HepG2 (cell line): Measurements from ENCODE around the gene IGF2BP1. TPM values are rescaled to one million over a fixed set of nuclear protein-coding genes. Genes with fewer than 3 reads are reported as not detected.

Experiments
- CHD4 ChIP-seq: fragments of 200-600 bp; sonication (generic); IDR thresholded peaks from 2 replicates; pipeline ENCODE4 v1.7.0; 2017; ENCODE audit warnings: mild to moderate bottlenecking, low read length, borderline replicate concordance
- GPN1 ChIP-seq: sonication (generic); formaldehyde crosslinking; IDR thresholded peaks from 2 replicates; pipeline ENCODE4 v1.5.1; 2020; ENCODE audit warnings: missing genetic modification reagents, borderline replicate concordance
- HNF4A ChIP-seq: sonication (generic); formaldehyde crosslinking; IDR thresholded peaks from 2 replicates; pipeline ENCODE4 v1.4.0; 2020; ENCODE audit warnings: missing genetic modification reagents
- PHF21A ChIP-seq: sonication (generic); formaldehyde crosslinking; IDR thresholded peaks from 2 replicates; pipeline ENCODE4 v1.5.0; 2020; ENCODE audit warnings: mild to moderate bottlenecking, missing genetic modification reagents
- RELA ChIP-seq: sonication (generic); formaldehyde crosslinking; IDR thresholded peaks from 2 replicates; pipeline ENCODE4 v1.4.0; 2020; ENCODE audit warnings: missing genetic modification reagents
- RXRB ChIP-seq: IDR thresholded peaks from 2 replicates; pipeline ENCODE4 v1.6.1; 2016; ENCODE audit warnings: borderline replicate concordance, missing genetic modification reagents, missing compliant biosample characterization
- SP5 ChIP-seq: IDR thresholded peaks from 2 replicates; pipeline ENCODE4 v1.6.1; 2016; ENCODE audit warnings: low read depth, borderline replicate concordance
- SRY ChIP-seq: sonication (generic); formaldehyde crosslinking; IDR thresholded peaks from 2 replicates; pipeline ENCODE4 v1.8.0; 2022; ENCODE audit warnings: mild to moderate bottlenecking, missing genetic modification reagents
- ZNF20 ChIP-seq: sonication (generic); formaldehyde crosslinking; IDR thresholded peaks from 2 replicates; pipeline ENCODE4 v1.4.0; 2020; ENCODE audit warnings: mild to moderate bottlenecking, moderate library complexity, missing genetic modification reagents
- ZNF496 ChIP-seq: sonication (generic); formaldehyde crosslinking; IDR thresholded peaks from 2 replicates; pipeline ENCODE4 v1.8.1; 2023; ENCODE audit warnings: mild to moderate bottlenecking, moderate library complexity, missing genetic modification reagents; ENCODE audit not compliant: insufficient replicate concordance
- ZNF563 ChIP-seq: sonication (generic); formaldehyde crosslinking; IDR thresholded peaks from 2 replicates; pipeline ENCODE4 v1.8.0; 2022; ENCODE audit warnings: mild to moderate bottlenecking, moderate library complexity, missing genetic modification reagents
- ZNF572 ChIP-seq: sonication (generic); formaldehyde crosslinking; IDR thresholded peaks from 2 replicates; pipeline ENCODE4 v1.5.1; 2020; ENCODE audit warnings: mild to moderate bottlenecking, missing genetic modification reagents
- polyA plus RNA-seq, 8 experiments: library from polyadenylated mRNA; depleted of rRNA in 3 of 8; stranded (reverse) in 7 of 8; unstranded in 1 of 8; fragments of >200 nt; fragmentation: Illumina TruSeq in 4 of 8; extraction: Trizol in 4 of 8; gene quantifications; 2 replicates each; pipeline versions ENCODE4 v1.2.1 to v1.2.3, GENCODE V29; 2011 to 2016; ENCODE audit warnings: low read depth in 4 of 8, missing spikeins in 1 of 8, mixed read lengths in 1 of 8; ENCODE audit not compliant: insufficient read depth in 1 of 8
- total RNA-seq, 5 experiments: library from RNA; depleted of rRNA; stranded (reverse); fragments of >200 nt; fragmentation: Illumina TruSeq; extraction: Trizol; gene quantifications; 2 replicates each; pipeline ENCODE4 v1.2.3, GENCODE V29; 2016; ENCODE audit warnings: low read depth in 1 of 5
- TF ChIP-seq, protein P1 (sequence below): sonication (generic); formaldehyde crosslinking; IDR thresholded peaks from 2 replicates; pipeline ENCODE4 v1.4.0; 2020; ENCODE audit warnings: missing genetic modification reagents
- TF ChIP-seq, protein P2 (sequence below): sonication (generic); formaldehyde crosslinking; IDR thresholded peaks from 2 replicates; pipeline ENCODE4 v1.4.0; 2020; ENCODE audit warnings: missing genetic modification reagents
- TF ChIP-seq, protein P3 (sequence below): sonication (generic); formaldehyde crosslinking; IDR thresholded peaks from 2 replicates; pipeline ENCODE4 v1.8.0; 2022; ENCODE audit warnings: mild to moderate bottlenecking, missing genetic modification reagents, moderate library complexity
- TF ChIP-seq, protein P4 (sequence below): sonication (generic); formaldehyde crosslinking; IDR thresholded peaks from 2 replicates; pipeline ENCODE4 v1.4.0; 2020; ENCODE audit warnings: missing genetic modification reagents
- TF ChIP-seq, protein P5 (sequence below): sonication (generic); formaldehyde crosslinking; IDR thresholded peaks from 2 replicates; pipeline ENCODE4 v1.5.0; 2020; ENCODE audit warnings: mild to moderate bottlenecking, missing genetic modification reagents

The IGF2BP1 gene
- total and polyA plus RNA-seq, 2 of the 13 experiments (the other 11 are each of a cell fraction or from before 2014, with no cell fraction given) = 29.7 to 75.1 TPM

DNA sequence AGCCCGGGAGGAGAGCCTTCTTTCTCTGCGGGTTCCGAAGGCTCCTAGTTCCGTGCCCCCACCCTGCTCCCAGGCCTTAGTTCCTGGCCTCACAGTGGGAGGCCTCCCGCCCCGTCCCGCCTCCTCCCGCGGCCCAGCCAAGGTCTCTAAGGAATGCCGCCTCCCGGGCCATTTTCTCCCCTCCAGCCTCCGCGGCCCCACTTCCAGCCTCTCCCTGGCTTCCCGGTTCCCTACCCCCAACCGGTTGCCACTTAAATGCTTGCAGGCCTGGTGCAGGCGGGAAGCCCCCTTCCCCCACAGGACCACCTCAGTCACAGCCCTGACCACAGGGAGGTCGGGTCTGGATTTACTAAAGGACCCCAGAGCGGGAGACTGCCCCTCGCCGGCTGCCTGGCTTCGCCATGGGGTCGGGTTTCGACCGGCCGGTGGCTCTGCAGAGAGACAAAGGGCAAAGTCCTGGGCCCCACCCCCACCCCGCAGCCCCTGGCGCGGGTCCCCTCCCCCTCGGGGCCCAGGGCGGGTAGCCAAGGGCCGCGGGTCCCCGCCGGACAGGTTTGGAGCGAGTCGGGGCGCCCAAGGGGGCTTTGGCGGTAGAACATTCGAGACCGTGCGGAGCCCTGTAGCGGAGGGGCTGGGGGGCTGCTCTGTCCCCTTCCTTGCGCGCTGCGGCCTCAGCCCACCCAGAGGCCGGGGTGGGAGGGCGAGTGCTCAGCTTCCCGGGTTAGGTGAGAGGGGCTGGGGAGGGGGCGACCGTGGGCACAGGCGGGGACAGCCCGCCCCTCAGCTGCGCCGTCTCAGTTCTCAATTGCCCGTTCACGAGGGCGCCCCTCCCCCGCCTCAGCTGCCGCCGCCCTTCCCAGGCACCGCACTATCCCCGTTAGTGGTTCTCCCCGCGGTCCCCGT lies 16.4 kb downstream of the IGF2BP1 start (continued):
- TF ChIP-seq, protein P1, sequence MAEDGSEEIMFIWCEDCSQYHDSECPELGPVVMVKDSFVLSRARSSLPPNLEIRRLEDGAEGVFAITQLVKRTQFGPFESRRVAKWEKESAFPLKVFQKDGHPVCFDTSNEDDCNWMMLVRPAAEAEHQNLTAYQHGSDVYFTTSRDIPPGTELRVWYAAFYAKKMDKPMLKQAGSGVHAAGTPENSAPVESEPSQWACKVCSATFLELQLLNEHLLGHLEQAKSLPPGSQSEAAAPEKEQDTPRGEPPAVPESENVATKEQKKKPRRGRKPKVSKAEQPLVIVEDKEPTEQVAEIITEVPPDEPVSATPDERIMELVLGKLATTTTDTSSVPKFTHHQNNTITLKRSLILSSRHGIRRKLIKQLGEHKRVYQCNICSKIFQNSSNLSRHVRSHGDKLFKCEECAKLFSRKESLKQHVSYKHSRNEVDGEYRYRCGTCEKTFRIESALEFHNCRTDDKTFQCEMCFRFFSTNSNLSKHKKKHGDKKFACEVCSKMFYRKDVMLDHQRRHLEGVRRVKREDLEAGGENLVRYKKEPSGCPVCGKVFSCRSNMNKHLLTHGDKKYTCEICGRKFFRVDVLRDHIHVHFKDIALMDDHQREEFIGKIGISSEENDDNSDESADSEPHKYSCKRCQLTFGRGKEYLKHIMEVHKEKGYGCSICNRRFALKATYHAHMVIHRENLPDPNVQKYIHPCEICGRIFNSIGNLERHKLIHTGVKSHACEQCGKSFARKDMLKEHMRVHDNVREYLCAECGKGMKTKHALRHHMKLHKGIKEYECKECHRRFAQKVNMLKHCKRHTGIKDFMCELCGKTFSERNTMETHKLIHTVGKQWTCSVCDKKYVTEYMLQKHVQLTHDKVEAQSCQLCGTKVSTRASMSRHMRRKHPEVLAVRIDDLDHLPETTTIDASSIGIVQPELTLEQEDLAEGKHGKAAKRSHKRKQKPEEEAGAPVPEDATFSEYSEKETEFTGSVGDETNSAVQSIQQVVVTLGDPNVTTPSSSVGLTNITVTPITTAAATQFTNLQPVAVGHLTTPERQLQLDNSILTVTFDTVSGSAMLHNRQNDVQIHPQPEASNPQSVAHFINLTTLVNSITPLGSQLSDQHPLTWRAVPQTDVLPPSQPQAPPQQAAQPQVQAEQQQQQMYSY (CRISPR knock-in tag) = no peak
- TF ChIP-seq SP5 (CRISPR knock-in tag) = no peak; the same call in 1 of the 2 replicates
- no peak for TF ChIP-seq ZNF563 (CRISPR knock-in tag)
- TF ChIP-seq RELA (CRISPR knock-in tag) = no peak
- no peak for TF ChIP-seq GPN1
- peak; percentile 30; the same call in 1 of the 2 replicates for TF ChIP-seq SRY
- TF ChIP-seq HNF4A (CRISPR knock-in tag) = peak; percentile 62
- peak; percentile 75 for TF ChIP-seq PHF21A (CRISPR knock-in tag)
- no peak for TF ChIP-seq CHD4
- no peak for TF ChIP-seq ZNF572 (CRISPR knock-in tag)
- TF ChIP-seq, protein P2, sequence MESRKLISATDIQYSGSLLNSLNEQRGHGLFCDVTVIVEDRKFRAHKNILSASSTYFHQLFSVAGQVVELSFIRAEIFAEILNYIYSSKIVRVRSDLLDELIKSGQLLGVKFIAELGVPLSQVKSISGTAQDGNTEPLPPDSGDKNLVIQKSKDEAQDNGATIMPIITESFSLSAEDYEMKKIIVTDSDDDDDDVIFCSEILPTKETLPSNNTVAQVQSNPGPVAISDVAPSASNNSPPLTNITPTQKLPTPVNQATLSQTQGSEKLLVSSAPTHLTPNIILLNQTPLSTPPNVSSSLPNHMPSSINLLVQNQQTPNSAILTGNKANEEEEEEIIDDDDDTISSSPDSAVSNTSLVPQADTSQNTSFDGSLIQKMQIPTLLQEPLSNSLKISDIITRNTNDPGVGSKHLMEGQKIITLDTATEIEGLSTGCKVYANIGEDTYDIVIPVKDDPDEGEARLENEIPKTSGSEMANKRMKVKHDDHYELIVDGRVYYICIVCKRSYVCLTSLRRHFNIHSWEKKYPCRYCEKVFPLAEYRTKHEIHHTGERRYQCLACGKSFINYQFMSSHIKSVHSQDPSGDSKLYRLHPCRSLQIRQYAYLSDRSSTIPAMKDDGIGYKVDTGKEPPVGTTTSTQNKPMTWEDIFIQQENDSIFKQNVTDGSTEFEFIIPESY (CRISPR knock-in tag) = peak; percentile 94
- 0 out of 2 replicates have a peak, but pooled peaks have one; percentile 67 for TF ChIP-seq ZNF20 (CRISPR knock-in tag)
- TF ChIP-seq RXRB (CRISPR knock-in tag) = peak; percentile 13; the same call in 1 of the 2 replicates
- TF ChIP-seq, protein P3, sequence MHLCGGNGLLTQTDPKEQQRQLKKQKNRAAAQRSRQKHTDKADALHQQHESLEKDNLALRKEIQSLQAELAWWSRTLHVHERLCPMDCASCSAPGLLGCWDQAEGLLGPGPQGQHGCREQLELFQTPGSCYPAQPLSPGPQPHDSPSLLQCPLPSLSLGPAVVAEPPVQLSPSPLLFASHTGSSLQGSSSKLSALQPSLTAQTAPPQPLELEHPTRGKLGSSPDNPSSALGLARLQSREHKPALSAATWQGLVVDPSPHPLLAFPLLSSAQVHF (CRISPR knock-in tag) = no peak
- TF ChIP-seq, protein P4, sequence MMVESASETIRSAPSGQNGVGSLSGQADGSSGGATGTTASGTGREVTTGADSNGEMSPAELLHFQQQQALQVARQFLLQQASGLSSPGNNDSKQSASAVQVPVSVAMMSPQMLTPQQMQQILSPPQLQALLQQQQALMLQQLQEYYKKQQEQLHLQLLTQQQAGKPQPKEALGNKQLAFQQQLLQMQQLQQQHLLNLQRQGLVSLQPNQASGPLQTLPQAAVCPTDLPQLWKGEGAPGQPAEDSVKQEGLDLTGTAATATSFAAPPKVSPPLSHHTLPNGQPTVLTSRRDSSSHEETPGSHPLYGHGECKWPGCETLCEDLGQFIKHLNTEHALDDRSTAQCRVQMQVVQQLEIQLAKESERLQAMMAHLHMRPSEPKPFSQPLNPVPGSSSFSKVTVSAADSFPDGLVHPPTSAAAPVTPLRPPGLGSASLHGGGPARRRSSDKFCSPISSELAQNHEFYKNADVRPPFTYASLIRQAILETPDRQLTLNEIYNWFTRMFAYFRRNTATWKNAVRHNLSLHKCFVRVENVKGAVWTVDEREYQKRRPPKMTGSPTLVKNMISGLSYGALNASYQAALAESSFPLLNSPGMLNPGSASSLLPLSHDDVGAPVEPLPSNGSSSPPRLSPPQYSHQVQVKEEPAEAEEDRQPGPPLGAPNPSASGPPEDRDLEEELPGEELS (CRISPR knock-in tag) = no peak
- TF ChIP-seq ZNF496 = no peak
- TF ChIP-seq, protein P5, sequence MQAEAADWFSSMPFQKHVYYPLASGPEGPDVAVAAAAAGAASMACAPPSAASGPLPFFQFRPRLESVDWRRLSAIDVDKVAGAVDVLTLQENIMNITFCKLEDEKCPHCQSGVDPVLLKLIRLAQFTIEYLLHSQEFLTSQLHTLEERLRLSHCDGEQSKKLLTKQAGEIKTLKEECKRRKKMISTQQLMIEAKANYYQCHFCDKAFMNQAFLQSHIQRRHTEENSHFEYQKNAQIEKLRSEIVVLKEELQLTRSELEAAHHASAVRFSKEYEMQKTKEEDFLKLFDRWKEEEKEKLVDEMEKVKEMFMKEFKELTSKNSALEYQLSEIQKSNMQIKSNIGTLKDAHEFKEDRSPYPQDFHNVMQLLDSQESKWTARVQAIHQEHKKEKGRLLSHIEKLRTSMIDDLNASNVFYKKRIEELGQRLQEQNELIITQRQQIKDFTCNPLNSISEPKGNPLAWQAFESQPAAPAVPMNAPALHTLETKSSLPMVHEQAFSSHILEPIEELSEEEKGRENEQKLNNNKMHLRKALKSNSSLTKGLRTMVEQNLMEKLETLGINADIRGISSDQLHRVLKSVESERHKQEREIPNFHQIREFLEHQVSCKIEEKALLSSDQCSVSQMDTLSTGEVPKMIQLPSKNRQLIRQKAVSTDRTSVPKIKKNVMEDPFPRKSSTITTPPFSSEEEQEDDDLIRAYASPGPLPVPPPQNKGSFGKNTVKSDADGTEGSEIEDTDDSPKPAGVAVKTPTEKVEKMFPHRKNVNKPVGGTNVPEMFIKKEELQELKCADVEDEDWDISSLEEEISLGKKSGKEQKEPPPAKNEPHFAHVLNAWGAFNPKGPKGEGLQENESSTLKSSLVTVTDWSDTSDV (CRISPR knock-in tag) = 0 out of 2 replicates have a peak, but pooled peaks have one; percentile 2
